GM19395 (cell line): ENCODE measurements around the gene ANKRD1.

Source experiments
- ATAC-seq: cut with Tn5 transposase; IDR thresholded peaks from one replicate; pipeline ENCODE4 v1.9.1; 2021; ENCODE audit warnings: mild to moderate bottlenecking, moderate library complexity; ENCODE audit not compliant: unreplicated experiment

The ANKRD1 gene

GRCh38 chr10:90865401-90865800 lies 55.5 kb downstream of the ANKRD1 start:
- ATAC-seq = no peak

GRCh38 chr10:90862908-90863514 lies 57.9 kb downstream of the ANKRD1 start:
- no peak for ATAC-seq
